ENCODE results near the gene LHFPL6. TPM values are rescaled to one million over a fixed set of nuclear protein-coding genes. Genes with fewer than 3 reads are reported as not detected.

LHFPL6 gene
- total RNA-seq, 1 donor = 57.9 TPM

- DNase-seq (ENCODE audit: low read depth) = no peak
- TF ChIP-seq CTCF (IDR thresholded peaks at IDR 0.05; ENCODE audit: insufficient read depth, low read depth, low read length) = no peak
- H3K4me3 ChIP-seq (ENCODE audit: low read depth, low read length) = no peak overlapping the region
Observed at GRCh38 chr13:39446865-39447264, 156.1 kb downstream of the LHFPL6 start.

- no peak overlapping the region for H3K4me3 ChIP-seq (ENCODE audit: low read depth, low read length)
- no peak for TF ChIP-seq CTCF (IDR thresholded peaks at IDR 0.05; ENCODE audit: insufficient read depth, low read depth, low read length)
- DNase-seq (ENCODE audit: low read depth) = no peak
Observed at GRCh38 chr13:39444866-39445265, 158.1 kb downstream of the LHFPL6 start.

- no peak for TF ChIP-seq CTCF (IDR thresholded peaks at IDR 0.05; ENCODE audit: insufficient read depth, low read depth, low read length)
- DNase-seq (ENCODE audit: low read depth) = no peak
- H3K4me3 ChIP-seq (ENCODE audit: low read depth, low read length) = no peak overlapping the region
Observed at GRCh38 chr13:39433651-39434050, 169.3 kb downstream of the LHFPL6 start.

- DNase-seq (ENCODE audit: low read depth) = no peak
- H3K4me3 ChIP-seq (ENCODE audit: low read depth, low read length) = no peak overlapping the region
- no peak for TF ChIP-seq CTCF (IDR thresholded peaks at IDR 0.05; ENCODE audit: insufficient read depth, low read depth, low read length)
Observed at GRCh38 chr13:39432196-39432595, 170.8 kb downstream of the LHFPL6 start.

- peak; percentile 34 for DNase-seq (ENCODE audit: low read depth)
- no peak overlapping the region for H3K4me3 ChIP-seq (ENCODE audit: low read depth, low read length)
- no peak for TF ChIP-seq CTCF (IDR thresholded peaks at IDR 0.05; ENCODE audit: insufficient read depth, low read depth, low read length)
Observed at GRCh38 chr13:39422845-39423565, 180.0 kb downstream of the LHFPL6 start.

- H3K4me3 ChIP-seq (ENCODE audit: low read depth, low read length) = no peak overlapping the region
- DNase-seq (ENCODE audit: low read depth) = no peak
- TF ChIP-seq CTCF (IDR thresholded peaks at IDR 0.05; ENCODE audit: insufficient read depth, low read depth, low read length) = no peak
Observed at GRCh38 chr13:39419876-39420275, 183.1 kb downstream of the LHFPL6 start.

- no peak for TF ChIP-seq CTCF (IDR thresholded peaks at IDR 0.05; ENCODE audit: insufficient read depth, low read depth, low read length)
- no peak overlapping the region for H3K4me3 ChIP-seq (ENCODE audit: low read depth, low read length)
- DNase-seq (ENCODE audit: low read depth) = peak; percentile 14
Observed at GRCh38 chr13:39419068-39419467, 183.9 kb downstream of the LHFPL6 start.

Data from fibroblast of villous mesenchyme (primary cell).